HG03108 (cell line): ENCODE data around the gene EMILIN3.

ENCODE experiments used
- ATAC-seq: cut with Tn5 transposase; IDR thresholded peaks from one replicate; pipeline ENCODE4 v1.9.1; 2021; ENCODE audit warnings: moderate library complexity; ENCODE audit not compliant: unreplicated experiment

EMILIN3 gene, protein sequence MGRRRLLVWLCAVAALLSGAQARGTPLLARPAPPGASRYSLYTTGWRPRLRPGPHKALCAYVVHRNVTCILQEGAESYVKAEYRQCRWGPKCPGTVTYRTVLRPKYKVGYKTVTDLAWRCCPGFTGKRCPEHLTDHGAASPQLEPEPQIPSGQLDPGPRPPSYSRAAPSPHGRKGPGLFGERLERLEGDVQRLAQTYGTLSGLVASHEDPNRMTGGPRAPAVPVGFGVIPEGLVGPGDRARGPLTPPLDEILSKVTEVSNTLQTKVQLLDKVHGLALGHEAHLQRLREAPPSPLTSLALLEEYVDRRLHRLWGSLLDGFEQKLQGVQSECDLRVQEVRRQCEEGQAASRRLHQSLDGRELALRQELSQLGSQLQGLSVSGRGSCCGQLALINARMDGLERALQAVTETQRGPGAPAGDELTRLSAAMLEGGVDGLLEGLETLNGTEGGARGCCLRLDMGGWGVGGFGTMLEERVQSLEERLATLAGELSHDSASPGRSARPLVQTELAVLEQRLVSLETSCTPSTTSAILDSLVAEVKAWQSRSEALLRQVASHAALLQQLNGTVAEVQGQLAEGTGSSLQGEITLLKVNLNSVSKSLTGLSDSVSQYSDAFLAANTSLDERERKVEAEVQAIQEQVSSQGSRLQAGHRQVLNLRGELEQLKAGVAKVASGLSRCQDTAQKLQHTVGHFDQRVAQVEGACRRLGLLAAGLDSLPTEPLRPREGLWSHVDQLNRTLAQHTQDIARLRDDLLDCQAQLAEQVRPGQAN

DNA sequence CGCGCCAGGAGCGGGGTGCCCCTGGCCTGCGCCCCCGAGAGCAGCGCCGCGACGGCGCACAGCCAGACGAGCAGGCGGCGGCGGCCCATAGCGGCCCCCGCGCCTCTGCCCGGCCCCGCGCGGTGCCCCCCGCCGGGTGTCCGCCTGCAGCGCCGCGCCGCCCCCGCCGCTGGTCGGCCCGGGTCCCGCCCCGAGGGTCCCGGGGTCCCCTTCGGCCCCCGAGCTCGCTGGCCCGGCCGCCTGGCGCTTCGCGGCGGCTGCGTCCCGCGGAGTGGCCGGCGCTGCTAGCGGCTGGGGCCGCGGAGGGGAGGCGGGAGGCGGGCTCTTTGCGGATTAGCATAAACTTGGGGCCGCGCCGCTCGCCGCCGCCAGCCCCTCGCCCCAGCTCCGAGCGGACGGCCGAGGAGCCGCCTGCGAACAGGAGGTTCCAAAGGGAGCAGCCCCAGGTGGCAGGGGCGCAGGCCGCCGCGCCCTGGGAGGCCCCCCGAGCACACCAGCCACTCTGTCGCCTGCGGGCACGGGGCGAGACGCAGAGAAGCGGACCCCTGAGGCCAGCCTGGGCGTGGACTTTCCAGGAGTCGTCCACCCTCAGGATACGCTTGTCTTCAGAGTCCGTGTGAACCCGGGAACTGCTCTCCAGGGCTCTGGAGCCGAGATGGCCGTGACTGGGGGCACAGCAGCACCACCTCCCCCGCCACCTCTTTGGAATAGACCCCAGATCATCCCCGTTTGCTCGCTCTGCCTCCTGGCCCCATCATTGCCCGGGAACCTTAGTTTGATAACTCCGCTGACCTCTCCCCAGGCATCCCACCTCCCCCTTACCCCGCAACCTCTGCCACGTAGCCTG lies at the start of gene EMILIN3:
Gene EMILIN3, minus strand, starts transcription at position 273 of the 847 bp plus-strand sequence. Its CDS starts 184 bp downstream, at position 89.
- ATAC-seq: no peak

DNA sequence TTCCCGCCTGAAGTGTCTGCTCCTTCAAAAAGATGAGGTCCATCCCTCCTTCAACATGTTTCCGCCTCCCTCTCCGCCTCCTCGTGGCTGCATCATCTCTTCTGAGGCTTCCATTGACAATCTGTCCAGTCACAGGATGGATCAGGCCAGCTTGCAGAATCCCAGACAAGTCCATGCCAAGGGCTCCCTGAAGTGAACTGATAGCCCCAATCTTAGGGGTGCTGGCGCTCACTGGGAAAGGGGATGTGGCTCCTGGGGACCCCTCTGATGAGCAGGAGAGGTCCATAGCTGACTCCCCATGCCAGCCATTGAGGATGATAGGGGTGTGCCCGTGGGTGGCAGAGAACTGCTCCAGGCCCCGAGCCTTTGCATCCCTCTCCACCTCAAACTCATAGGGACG lies 48.6 kb upstream of the EMILIN3 start:
- no peak for ATAC-seq

DNA sequence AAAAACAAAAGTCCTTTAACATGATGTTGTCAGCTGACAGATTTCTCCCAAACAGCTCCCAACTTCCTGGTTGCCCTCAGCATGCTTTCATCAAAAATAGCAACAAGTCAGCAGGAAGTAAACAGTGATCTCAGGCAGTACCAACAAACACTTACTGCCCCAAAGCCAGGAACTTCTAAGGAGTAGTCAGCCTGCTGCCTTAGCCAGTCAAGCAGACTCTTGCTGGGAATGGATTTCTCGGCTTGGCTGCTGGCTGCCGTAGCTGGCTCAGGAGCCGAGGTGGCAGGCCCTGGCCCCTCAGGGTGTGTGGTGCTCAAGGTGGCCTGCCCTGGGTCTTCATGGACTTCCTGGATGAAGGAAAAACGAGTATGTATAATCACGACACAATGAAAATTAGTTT lies 46.6 kb upstream of the EMILIN3 start:
- no peak for ATAC-seq

GRCh38 chr20:41412324-41413120 lies 45.9 kb upstream of the EMILIN3 start:
- no peak for ATAC-seq

DNA sequence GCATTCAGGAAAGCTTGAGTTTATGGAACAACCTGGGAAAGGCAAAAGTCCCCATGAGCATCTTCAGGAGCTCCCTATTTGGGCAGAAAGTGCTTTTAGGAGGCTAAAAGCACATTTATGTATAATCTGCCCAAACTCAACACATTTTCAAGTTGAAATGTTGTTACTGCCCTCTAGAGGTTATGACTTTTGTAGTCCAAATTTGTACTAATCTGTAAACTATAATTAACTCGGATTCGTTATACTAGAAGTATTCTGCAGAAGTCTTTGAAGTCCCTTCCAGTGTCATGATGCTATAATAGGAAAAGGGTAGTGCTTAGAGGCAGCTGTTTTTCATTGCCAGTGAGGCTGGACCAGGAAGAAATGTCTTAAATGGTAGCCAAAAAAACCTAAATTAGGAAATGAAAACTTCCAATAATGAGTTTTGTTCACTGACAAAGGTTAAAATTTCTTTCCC lies 44.8 kb upstream of the EMILIN3 start:
- ATAC-seq: no peak

DNA sequence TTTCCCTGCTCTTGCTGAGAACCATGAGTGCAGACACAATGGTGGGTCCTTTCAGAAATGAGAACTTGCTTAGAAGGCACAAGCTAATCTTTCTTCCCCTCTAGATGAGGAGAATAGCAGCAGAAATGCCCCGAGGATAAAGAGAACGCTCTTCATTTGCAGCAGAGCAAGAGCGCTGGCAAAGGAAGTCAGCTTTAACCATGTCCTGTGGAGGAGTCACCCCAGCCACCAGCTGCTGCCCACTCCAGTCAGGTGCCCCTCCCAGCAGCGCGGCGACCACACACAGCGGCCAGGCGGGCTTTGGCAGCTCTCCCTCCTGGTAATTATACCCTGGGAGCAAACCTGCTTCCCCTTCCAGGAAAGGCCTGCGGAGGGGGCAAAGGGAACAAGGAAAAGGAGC lies 42.4 kb upstream of the EMILIN3 start:
- no peak for ATAC-seq

DNA sequence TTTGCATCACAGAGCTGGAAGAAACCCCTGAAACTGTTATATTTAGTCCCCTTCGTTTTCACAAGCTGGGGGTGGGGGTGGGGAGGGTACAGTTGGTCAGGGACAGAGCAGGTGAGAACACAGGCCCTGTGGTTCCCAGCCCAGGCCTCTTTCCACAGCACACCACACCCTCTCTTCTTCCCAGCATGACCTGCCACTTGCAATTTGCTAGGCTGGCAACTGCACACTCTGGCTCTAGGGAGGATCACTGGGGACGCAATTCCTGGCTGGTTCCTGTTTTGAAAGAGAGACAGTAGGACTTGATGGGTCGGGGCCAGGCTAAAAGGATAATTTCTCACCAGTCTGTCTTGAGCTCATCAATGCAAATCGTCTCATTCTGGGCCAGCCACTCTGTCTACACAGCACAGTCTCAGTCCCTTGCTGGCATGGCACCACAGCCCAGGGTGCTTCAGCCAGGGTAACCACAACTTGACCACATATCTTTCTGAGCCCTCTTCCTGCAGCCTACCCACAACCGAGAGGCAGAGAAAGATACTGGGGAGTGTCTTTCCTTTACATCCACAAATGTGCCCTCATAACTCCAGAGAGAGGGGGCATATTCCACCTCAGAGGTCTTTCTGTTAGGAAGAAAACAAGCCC lies 41.7 kb upstream of the EMILIN3 start:
- no peak for ATAC-seq

DNA sequence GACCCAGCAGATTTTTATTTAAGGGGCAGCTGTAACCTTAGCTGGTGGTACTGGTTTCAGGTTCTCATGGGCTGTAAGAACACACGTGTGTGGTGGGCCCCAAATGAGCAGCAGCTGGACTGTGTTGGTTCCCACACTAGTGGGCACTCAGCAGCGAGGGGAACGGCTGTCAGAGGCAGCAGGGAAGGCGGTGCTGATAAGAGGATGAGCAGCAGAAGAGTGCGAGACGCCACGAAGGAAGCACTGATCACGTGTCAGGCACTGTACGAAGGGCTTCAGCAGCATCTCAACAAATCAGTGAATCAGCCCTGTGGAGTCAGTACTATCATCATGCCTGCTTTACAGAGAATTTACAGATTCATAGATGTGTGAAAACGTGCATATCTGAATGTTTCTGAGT lies 41.0 kb upstream of the EMILIN3 start:
- no peak for ATAC-seq

GRCh38 chr20:41406896-41407444 lies 40.4 kb upstream of the EMILIN3 start:
- ATAC-seq: no peak

DNA sequence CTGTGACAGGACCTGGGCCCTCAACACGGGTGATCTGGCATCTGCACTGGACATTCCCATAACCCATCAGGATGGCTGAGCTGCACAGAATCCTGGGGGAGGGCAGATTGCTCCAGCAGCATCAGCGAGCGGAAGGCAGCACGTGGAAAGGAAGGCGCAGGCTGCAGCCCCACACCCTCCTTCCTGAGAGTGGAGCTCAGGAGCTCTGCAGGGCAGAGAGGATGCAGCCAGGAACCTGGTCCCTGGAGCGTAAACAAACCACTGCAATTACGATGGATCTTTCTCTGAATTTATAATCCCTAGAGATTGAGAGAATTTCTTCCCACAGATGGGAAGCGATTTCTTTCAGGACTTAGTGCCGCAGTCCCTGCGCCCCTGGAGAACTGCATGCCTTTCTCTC lies 39.7 kb upstream of the EMILIN3 start:
- no peak for ATAC-seq

DNA sequence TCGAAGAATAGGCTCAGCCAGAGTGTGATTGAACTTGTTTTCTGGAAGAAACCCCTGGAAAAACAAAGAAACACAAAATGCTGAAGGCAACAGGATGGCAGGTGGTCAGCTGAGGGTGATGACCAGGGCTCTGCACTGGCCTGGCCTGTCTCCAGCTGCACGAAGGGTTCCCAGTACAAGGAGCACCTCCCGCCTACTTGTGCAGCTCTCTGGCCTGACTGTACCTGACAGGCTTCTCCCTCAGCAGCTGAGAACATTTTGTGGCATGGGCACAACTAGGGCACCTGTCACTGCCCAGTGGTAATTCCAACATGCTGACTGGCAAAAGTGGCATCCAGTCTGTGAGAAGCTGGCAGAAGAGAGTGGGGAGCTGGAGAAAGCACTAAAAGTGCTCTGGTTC lies 38.8 kb upstream of the EMILIN3 start:
- no peak for ATAC-seq

DNA sequence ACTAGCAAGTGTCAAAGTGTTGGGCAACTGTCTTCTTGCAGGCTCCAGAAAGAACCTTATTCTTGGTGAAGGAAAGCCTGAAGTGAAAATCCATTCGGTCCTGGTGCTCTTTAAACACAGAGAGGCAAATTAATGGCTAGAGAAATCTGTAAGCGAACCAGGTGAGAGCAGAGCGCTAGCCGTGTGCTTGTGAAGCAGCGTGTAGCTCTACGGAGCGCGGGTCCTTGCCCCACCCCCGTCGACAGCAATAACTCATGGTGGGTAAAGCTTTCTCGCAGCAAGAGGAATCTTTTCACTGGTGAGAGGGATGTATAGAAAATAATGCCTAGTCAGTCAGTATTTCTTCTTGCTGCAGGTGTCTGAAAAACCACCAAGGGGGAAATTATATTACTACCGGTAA lies 37.0 kb upstream of the EMILIN3 start:
- no peak for ATAC-seq

DNA sequence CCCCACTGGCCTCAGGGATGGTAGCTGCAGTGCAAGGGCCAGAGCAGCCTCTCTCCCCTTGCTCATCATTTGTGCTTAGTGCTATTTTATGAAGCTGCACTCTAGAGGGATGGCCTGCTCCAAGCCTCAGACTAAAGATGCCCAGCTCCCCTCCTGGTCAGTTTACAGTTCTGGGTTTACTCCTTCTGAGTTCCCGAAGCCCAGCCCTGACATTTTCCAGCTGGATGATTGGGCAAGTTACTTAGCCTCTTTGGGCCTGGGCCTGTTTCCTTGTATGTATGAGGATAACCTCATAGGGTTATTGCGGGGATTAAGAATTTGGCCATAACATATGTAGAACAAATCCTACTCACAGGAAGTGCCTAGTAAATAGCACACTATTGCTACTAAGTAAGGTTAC lies 31.8 kb upstream of the EMILIN3 start:
- no peak for ATAC-seq

GRCh38 chr20:41395667-41396664 lies 29.3 kb upstream of the EMILIN3 start:
- ATAC-seq: no peak

DNA sequence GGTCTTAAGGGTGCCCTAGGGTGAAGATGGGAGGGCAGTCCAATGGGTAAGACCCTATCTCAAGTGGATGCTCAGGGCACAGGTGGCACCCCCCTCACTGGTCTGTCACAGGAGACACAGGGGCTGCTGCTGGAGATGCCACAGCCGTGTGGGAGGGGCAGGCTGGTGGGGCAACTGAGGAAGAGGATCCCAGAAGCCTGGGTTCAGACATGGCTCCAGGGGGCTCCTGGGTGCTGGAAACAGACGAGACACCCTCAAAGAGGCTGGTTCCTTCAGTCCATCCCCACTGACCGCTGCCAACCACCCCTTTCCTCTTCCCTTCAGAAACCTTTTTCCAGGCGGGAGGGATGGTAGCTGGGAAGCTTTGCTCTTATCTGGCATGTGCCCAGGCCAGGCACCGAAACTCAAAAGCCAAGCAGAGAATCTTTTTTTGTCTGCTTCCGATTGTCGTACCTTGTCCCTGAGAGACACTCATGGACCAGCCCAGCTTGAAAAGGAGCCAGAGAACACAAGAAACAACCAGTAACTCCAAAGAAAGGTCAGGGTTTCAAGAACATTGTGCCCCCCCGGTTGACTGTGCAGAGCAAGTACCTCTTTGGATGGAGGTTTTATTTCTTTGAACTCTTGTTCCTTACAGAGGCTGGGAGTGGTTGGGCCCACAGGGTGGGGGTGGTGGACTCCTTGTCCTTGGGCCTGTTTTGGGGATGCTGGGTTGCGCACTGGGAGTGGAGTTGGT lies 28.5 kb upstream of the EMILIN3 start:
- no peak for ATAC-seq

DNA sequence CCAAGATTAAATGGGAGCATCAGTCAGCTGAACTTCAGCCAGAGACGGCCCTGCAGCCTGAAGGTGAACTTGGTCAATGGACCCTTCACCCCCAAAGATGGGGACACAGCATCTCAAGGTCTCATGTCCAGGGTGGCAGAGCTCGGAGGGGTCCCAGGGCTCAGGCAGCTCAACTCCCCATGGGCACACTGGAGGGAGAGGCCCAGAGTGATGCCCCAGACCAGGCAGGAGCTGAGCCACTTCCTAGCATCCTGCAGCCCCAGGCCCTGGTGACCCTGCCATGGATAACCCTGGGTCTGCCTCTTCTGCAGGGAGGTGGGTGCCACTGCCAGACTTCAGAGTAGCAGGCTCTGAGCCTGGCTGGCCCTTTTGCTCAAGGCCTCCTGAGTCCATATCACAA lies 27.5 kb upstream of the EMILIN3 start:
- ATAC-seq: no peak

DNA sequence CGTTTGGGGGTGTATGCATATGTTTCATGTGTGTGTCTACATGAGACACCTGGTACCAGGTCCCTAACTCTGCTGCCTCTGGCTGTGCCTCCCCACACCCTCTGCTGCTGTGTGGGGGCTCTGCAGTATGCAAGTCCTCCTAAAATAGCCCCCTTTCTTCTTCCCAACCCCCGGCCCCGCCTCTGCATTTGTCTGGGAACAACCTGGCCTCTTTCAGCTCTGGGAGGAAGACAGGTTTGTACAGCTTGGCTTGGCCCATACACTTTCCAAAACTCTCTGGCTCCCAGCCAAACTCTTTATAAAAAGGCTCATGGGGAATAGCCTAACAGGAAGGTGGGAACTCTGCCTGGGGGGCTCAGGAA lies 27.1 kb upstream of the EMILIN3 start:
- ATAC-seq: no peak
